Liver (tissue), 9 donors: ENCODE data around the gene C1R. TPM values are rescaled to one million over a fixed set of nuclear protein-coding genes. Genes with fewer than 3 reads are reported as not detected.

Experiments
- DNase-seq: peaks from one replicate; pipeline ENCODE4 v3.0.0-alpha.2; 2017; ENCODE audit warnings: low spot score
- H3K27ac ChIP-seq, 2 donors: one replicate each; pipeline ENCODE4 v1.7.0; 2013; ENCODE audit warnings: inconsistent platforms in 2 of 2, low read length in 2 of 2, control low read depth in 1 of 2, low read depth in 1 of 2, mild to moderate bottlenecking in 1 of 2
- H3K27me3 ChIP-seq, 4 donors: one replicate each; pipeline versions ENCODE4 v1.6.1 to v1.7.0; 2013; ENCODE audit warnings: low read length in 3 of 4, inconsistent platforms in 1 of 4, mild to moderate bottlenecking in 1 of 4, moderate library complexity in 1 of 4; ENCODE audit not compliant: control insufficient read depth in 4 of 4, insufficient read depth in 4 of 4
- H3K36me3 ChIP-seq, 4 donors: one replicate each; pipeline versions ENCODE4 v1.6.1 to v1.7.0; 2013; ENCODE audit warnings: low read length in 3 of 4, mild to moderate bottlenecking in 3 of 4, low read depth in 1 of 4, moderate library complexity in 1 of 4; ENCODE audit not compliant: control insufficient read depth in 4 of 4, insufficient read depth in 3 of 4
- H3K4me1 ChIP-seq, 4 donors: one replicate each; pipeline versions ENCODE4 v1.6.1 to v1.7.0; 2013; ENCODE audit warnings: low read length in 3 of 4, mild to moderate bottlenecking in 3 of 4, moderate library complexity in 1 of 4; ENCODE audit not compliant: control insufficient read depth in 4 of 4, insufficient read depth in 4 of 4
- H3K4me3 ChIP-seq, 3 donors: one replicate each; pipeline versions ENCODE4 v1.6.1 to v1.7.0; 2013; ENCODE audit warnings: low read length in 3 of 3, control low read depth in 1 of 3, low read depth in 1 of 3, mild to moderate bottlenecking in 1 of 3
- H3K9ac ChIP-seq, 2 donors: one replicate each; pipeline ENCODE4 v1.7.0; 2013; ENCODE audit warnings: low read length in 2 of 2, mild to moderate bottlenecking in 2 of 2, moderate library complexity in 2 of 2, control low read depth in 1 of 2, low read depth in 1 of 2
- H3K9me3 ChIP-seq, 4 donors: one replicate each; pipeline versions ENCODE4 v1.6.1 to v1.7.0; 2013; ENCODE audit warnings: low read length in 3 of 4; ENCODE audit not compliant: control insufficient read depth in 4 of 4
- ATF3 ChIP-seq: IDR thresholded peaks from 2 replicates; pipeline ENCODE4 v1.6.1; 2016; ENCODE audit warnings: antibody characterized with exemption
- CTCF ChIP-seq: fragments of 150-350 bp; IDR thresholded peaks from 2 replicates; pipeline ENCODE4 v1.5.1; 2017; ENCODE audit warnings: improper control_type of control experiment, low read depth, low read length; ENCODE audit not compliant: missing input control
- EGR1 ChIP-seq, 2 donors: IDR thresholded peaks; 2 replicates each; pipeline ENCODE4 v1.6.1; 2016 to 2018; ENCODE audit warnings: antibody characterized with exemption in 2 of 2, low read depth in 2 of 2
- FOXA1 ChIP-seq: IDR thresholded peaks from 2 replicates; pipeline ENCODE4 v1.6.1; 2016; ENCODE audit warnings: antibody characterized with exemption
- FOXA2 ChIP-seq: IDR thresholded peaks from 2 replicates; pipeline ENCODE4 v1.6.1; 2016; ENCODE audit warnings: antibody characterized with exemption
- GABPA ChIP-seq, 2 donors: IDR thresholded peaks in 1 of 2; conservative IDR thresholded peaks in 1 of 2; 2 replicates each; pipeline ENCODE4 v1.6.1; 2016; ENCODE audit warnings: antibody characterized with exemption in 2 of 2, mild to moderate bottlenecking in 1 of 2, moderate library complexity in 1 of 2
- HNF4A ChIP-seq, 2 donors: conservative IDR thresholded peaks; 2 replicates each; pipeline ENCODE4 v1.6.1; 2016; ENCODE audit warnings: antibody characterized with exemption in 2 of 2, mild to moderate bottlenecking in 2 of 2
- HNF4G ChIP-seq: IDR thresholded peaks from 2 replicates; pipeline ENCODE4 v1.6.1; 2016; ENCODE audit warnings: antibody characterized with exemption
- JUND ChIP-seq, 2 donors: IDR thresholded peaks; 2 replicates each; pipeline ENCODE4 v1.6.1; 2016; ENCODE audit warnings: antibody characterized with exemption in 2 of 2
- NR2F2 ChIP-seq: IDR thresholded peaks from 2 replicates; pipeline ENCODE4 v1.6.1; 2016; ENCODE audit warnings: antibody characterized with exemption
- RAD21 ChIP-seq, 2 donors: IDR thresholded peaks; 2 replicates each; pipeline ENCODE4 v1.6.1; 2016; ENCODE audit warnings: antibody characterized with exemption in 2 of 2, mild to moderate bottlenecking in 2 of 2
- REST ChIP-seq: IDR thresholded peaks from 2 replicates; pipeline ENCODE4 v1.6.1; 2016; ENCODE audit warnings: antibody characterized with exemption, mild to moderate bottlenecking
- RXRA ChIP-seq, 2 donors: IDR thresholded peaks; 2 replicates each; pipeline ENCODE4 v1.6.1; 2017 to 2018; ENCODE audit warnings: antibody characterized with exemption in 2 of 2, mild to moderate bottlenecking in 1 of 2
- SP1 ChIP-seq: IDR thresholded peaks from 2 replicates; pipeline ENCODE4 v1.6.1; 2018; ENCODE audit warnings: antibody characterized with exemption, mild to moderate bottlenecking
- TAF1 ChIP-seq: conservative IDR thresholded peaks from 2 replicates; pipeline ENCODE4 v1.6.1; 2016; ENCODE audit warnings: antibody characterized with exemption, mild to moderate bottlenecking
- YY1 ChIP-seq: IDR thresholded peaks from 2 replicates; pipeline ENCODE4 v1.6.1; 2016; ENCODE audit warnings: antibody characterized with exemption, mild to moderate bottlenecking
- WGBS: extraction: QIAGEN DNeasy Blood & Tissue Kit; methylation state at CpG from one replicate; pipeline ENCODE4 v1.1.7; 2013; 5-methylcytosine and 5-hydroxymethylcytosine counted together
- polyA plus RNA-seq, 2 donors: library from polyadenylated mRNA; stranded (reverse) in 1 of 2; unstranded in 1 of 2; fragments of 200-250 nt in 1 of 2; fragments of >200 nt in 1 of 2; fragmentation: Nextera tagmentation in 1 of 2; extraction: Ambion mirVana in 1 of 2; gene quantifications; one replicate each; pipeline versions ENCODE4 v1.2.1 to v1.2.3, GENCODE V29; 2013 to 2015
- total RNA-seq, 2 donors: library from RNA; depleted of rRNA; stranded (reverse); fragments of >200 nt; gene quantifications; one replicate each; pipeline ENCODE4 v1.2.3, GENCODE V29; 2014
- TF ChIP-seq, protein P1 (sequence below): IDR thresholded peaks from 2 replicates; pipeline ENCODE4 v1.6.1; 2016; ENCODE audit warnings: antibody characterized with exemption
- donor health status: healthy.
- donor health status: healthy.
- donor health status: healthy.
- donor health status: healthy.
- donor health status: healthy.

The C1R gene
- total and polyA plus RNA-seq, 4 donors = 211 to 1,822 (median 1,153) TPM

DNA sequence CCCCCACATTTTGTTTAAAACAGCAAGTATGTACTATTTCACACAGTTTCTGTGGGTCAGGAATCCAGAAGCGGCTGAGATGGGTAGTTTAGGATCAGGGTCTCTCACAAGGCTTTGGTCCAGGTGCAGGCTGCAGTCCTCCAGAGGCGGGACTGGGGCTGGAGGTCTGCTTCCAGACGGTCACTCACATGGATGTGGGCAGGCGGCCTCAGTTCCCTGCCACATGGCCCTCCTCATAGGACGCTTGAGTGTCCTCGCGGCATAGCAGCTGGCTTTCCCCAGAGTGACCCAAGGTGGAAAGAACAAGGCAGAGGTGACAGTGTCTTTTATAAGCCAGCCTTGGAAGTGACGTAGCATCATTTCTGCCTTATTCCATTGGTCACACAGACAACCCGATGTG is 24.7 kb upstream of the C1R start:
- Histone ChIP-seq H3K9me3 (no peaks in the 10 kb centered on the region), H3K36me3 (peaks cover 0 to 3% (median 1%) of the 10 kb centered on the region in 4 donors), H3K9ac (no peak overlapping the region), H3K27me3 (no peaks in the 10 kb centered on the region), H3K27ac (no peak overlapping the region), H3K4me1 (peaks cover 5 to 55% (median 37%) of the 10 kb centered on the region in 4 donors), H3K4me3 (no peak overlapping the region)
- no peak for DNase-seq
- 94% methylated on average over 9 of the region's 9 CpGs for WGBS
- TF ChIP-seq REST = no peak
- no peak for TF ChIP-seq RXRA (IDR thresholded peaks at IDR 0.05)
- no peak for TF ChIP-seq FOXA2
- no peak for TF ChIP-seq HNF4G
- no peak for TF ChIP-seq CTCF
- TF ChIP-seq JUND (IDR thresholded peaks at IDR 0.05) = no peak
- TF ChIP-seq NR2F2 = no peak
- TF ChIP-seq TAF1 = no peak
- no peak for TF ChIP-seq YY1
- TF ChIP-seq, protein P1, sequence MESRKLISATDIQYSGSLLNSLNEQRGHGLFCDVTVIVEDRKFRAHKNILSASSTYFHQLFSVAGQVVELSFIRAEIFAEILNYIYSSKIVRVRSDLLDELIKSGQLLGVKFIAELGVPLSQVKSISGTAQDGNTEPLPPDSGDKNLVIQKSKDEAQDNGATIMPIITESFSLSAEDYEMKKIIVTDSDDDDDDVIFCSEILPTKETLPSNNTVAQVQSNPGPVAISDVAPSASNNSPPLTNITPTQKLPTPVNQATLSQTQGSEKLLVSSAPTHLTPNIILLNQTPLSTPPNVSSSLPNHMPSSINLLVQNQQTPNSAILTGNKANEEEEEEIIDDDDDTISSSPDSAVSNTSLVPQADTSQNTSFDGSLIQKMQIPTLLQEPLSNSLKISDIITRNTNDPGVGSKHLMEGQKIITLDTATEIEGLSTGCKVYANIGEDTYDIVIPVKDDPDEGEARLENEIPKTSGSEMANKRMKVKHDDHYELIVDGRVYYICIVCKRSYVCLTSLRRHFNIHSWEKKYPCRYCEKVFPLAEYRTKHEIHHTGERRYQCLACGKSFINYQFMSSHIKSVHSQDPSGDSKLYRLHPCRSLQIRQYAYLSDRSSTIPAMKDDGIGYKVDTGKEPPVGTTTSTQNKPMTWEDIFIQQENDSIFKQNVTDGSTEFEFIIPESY = no peak
- no peak for TF ChIP-seq GABPA (IDR thresholded peaks at IDR 0.05 in 1 of 2, conservative IDR thresholded peaks at IDR 0.05 in 1 of 2)
- no peak for TF ChIP-seq FOXA1
- TF ChIP-seq SP1 = no peak
- no peak for TF ChIP-seq EGR1 (IDR thresholded peaks at IDR 0.05; ENCODE audit: low read depth in 2 of 2)
- no peak for TF ChIP-seq HNF4A (conservative IDR thresholded peaks at IDR 0.05)
- no peak for TF ChIP-seq ATF3

- Histone ChIP-seq H3K9me3 (no peaks in the 10 kb centered on the region), H3K36me3 (peaks cover 0 to 3% (median 1%) of the 10 kb centered on the region in 4 donors), H3K27me3 (no peaks in the 10 kb centered on the region), H3K4me1 (peaks cover 2 to 51% (median 38%) of the 10 kb centered on the region in 4 donors), H3K4me3 (no peak overlapping the region), H3K9ac (no peak overlapping the region), H3K27ac (no peak overlapping the region)
- 91% methylated on average over 3 of the region's 3 CpGs for WGBS
- DNase-seq = no peak
- no peak for TF ChIP-seq CTCF
- no peak for TF ChIP-seq NR2F2
- TF ChIP-seq TAF1 = no peak
- TF ChIP-seq JUND (IDR thresholded peaks at IDR 0.05) = no peak
- no peak for TF ChIP-seq ATF3
- TF ChIP-seq RXRA (IDR thresholded peaks at IDR 0.05) = no peak
- no peak for TF ChIP-seq REST
- no peak for TF ChIP-seq RAD21 (IDR thresholded peaks at IDR 0.05)
- TF ChIP-seq EGR1 (IDR thresholded peaks at IDR 0.05; ENCODE audit: low read depth in 2 of 2) = no peak
- no peak for TF ChIP-seq FOXA1
Measured at GRCh38 chr12:7116196-7116595, 24.0 kb upstream of the C1R start.
